Measurements from ENCODE around the gene LTBP1. TPM values are rescaled to one million over a fixed set of nuclear protein-coding genes. Genes with fewer than 3 reads are reported as not detected.
"Not testable (repeated sequence)": the region's sequence is repeated elsewhere in the genome, so short reads cannot be mapped to it uniquely, and the experiment has no call there.

Gene LTBP1
- total RNA-seq, 1 experiment from 2014 or later = 11.8 TPM

- Histone ChIP-seq H3K4me2 (ENCODE audit: low read depth, low read length, poor library complexity, severe bottlenecking) (no peak overlapping the region), H3K4me3 (ENCODE audit: low read length) (no peak overlapping the region), H3K36me3 (ENCODE audit: insufficient read depth, low read length) (no peaks in the 10 kb centered on the region), H4K20me1 (ENCODE audit: insufficient read depth, low read depth, low read length) (no peaks in the 10 kb centered on the region), H3K79me2 (ENCODE audit: low read length) (no peaks in the 10 kb centered on the region), H3K27me3 (ENCODE audit: low read length) (no peaks in the 10 kb centered on the region), H3K9me2 (replicated peaks; ENCODE audit: insufficient read depth, low read length) (no peaks in the 10 kb centered on the region), H3K9ac (ENCODE audit: low read length) (no peak overlapping the region), H3K4me1 (ENCODE audit: low read length) (no peaks in the 10 kb centered on the region), H3K27ac (ENCODE audit: low read length) (no peak overlapping the region), H2AFZ (ENCODE audit: low read length) (no peak overlapping the region), H3K9me3 (ENCODE audit: low read length) (no peaks in the 10 kb centered on the region)
- no peak for DNase-seq
These were observed 418.7 kb downstream of the LTBP1 start for GRCh38 chr2:33365264-33365970.

GRCh38 chr2:33366473-33366872, 419.7 kb downstream of the LTBP1 start:
- Histone ChIP-seq H3K27me3 (ENCODE audit: low read length) (no peaks in the 10 kb centered on the region), H3K9me3 (ENCODE audit: low read length) (no peaks in the 10 kb centered on the region), H3K4me3 (ENCODE audit: low read length) (no peak overlapping the region), H3K9me2 (replicated peaks; ENCODE audit: insufficient read depth, low read length) (no peaks in the 10 kb centered on the region), H3K4me1 (ENCODE audit: low read length) (no peaks in the 10 kb centered on the region), H3K27ac (ENCODE audit: low read length) (no peak overlapping the region), H2AFZ (ENCODE audit: low read length) (no peak overlapping the region), H3K4me2 (ENCODE audit: low read depth, low read length, poor library complexity, severe bottlenecking) (no peak overlapping the region), H3K9ac (ENCODE audit: low read length) (no peak overlapping the region), H3K79me2 (ENCODE audit: low read length) (no peaks in the 10 kb centered on the region), H4K20me1 (ENCODE audit: insufficient read depth, low read depth, low read length) (no peaks in the 10 kb centered on the region), H3K36me3 (ENCODE audit: insufficient read depth, low read length) (no peaks in the 10 kb centered on the region)
- DNase-seq = no peak

- not testable (repeated sequence) for H3K4me3 ChIP-seq (ENCODE audit: low read length); DNase-seq; H3K27me3 ChIP-seq (ENCODE audit: low read length); H2AFZ ChIP-seq (ENCODE audit: low read length); H3K4me1 ChIP-seq (ENCODE audit: low read length); H3K9me2 ChIP-seq (replicated peaks; ENCODE audit: insufficient read depth, low read length); H3K9ac ChIP-seq (ENCODE audit: low read length); H3K4me2 ChIP-seq (ENCODE audit: low read depth, low read length, poor library complexity, severe bottlenecking); H4K20me1 ChIP-seq (ENCODE audit: insufficient read depth, low read depth, low read length); H3K36me3 ChIP-seq (ENCODE audit: insufficient read depth, low read length); H3K9me3 ChIP-seq (ENCODE audit: low read length); H3K27ac ChIP-seq (ENCODE audit: low read length); H3K79me2 ChIP-seq (ENCODE audit: low read length)
These were observed 421.8 kb downstream of the LTBP1 start for GRCh38 chr2:33368524-33368923.

- Histone ChIP-seq H3K36me3 (ENCODE audit: insufficient read depth, low read length) (no peaks in the 10 kb centered on the region), H3K4me3 (ENCODE audit: low read length) (no peak overlapping the region), H3K9me3 (ENCODE audit: low read length) (no peaks in the 10 kb centered on the region), H3K27ac (ENCODE audit: low read length) (no peak overlapping the region), H3K9ac (ENCODE audit: low read length) (no peak overlapping the region), H2AFZ (ENCODE audit: low read length) (no peak overlapping the region), H3K27me3 (ENCODE audit: low read length) (no peaks in the 10 kb centered on the region), H3K9me2 (replicated peaks; ENCODE audit: insufficient read depth, low read length) (no peaks in the 10 kb centered on the region), H3K4me1 (ENCODE audit: low read length) (no peaks in the 10 kb centered on the region), H3K79me2 (ENCODE audit: low read length) (no peaks in the 10 kb centered on the region), H4K20me1 (ENCODE audit: insufficient read depth, low read depth, low read length) (no peaks in the 10 kb centered on the region), H3K4me2 (ENCODE audit: low read depth, low read length, poor library complexity, severe bottlenecking) (no peak overlapping the region)
- DNase-seq = no peak
These were observed 422.4 kb downstream of the LTBP1 start for GRCh38 chr2:33369191-33369590.

- H3K27ac ChIP-seq (ENCODE audit: low read length) = no peak overlapping the region
- H3K9ac ChIP-seq (ENCODE audit: low read length) = no peak overlapping the region
- no peaks in the 10 kb centered on the region for H3K9me3 ChIP-seq (ENCODE audit: low read length)
- no peak overlapping the region for H3K4me3 ChIP-seq (ENCODE audit: low read length)
- H4K20me1 ChIP-seq (ENCODE audit: insufficient read depth, low read depth, low read length) = no peaks in the 10 kb centered on the region
- H2AFZ ChIP-seq (ENCODE audit: low read length) = no peak overlapping the region
- no peaks in the 10 kb centered on the region for H3K79me2 ChIP-seq (ENCODE audit: low read length)
- no peaks in the 10 kb centered on the region for H3K27me3 ChIP-seq (ENCODE audit: low read length)
- H3K36me3 ChIP-seq (ENCODE audit: insufficient read depth, low read length) = no peaks in the 10 kb centered on the region
- H3K4me1 ChIP-seq (ENCODE audit: low read length) = no peaks in the 10 kb centered on the region
- no peak for DNase-seq
- no peak overlapping the region for H3K4me2 ChIP-seq (ENCODE audit: low read depth, low read length, poor library complexity, severe bottlenecking)
- H3K9me2 ChIP-seq (replicated peaks; ENCODE audit: insufficient read depth, low read length) = no peaks in the 10 kb centered on the region
These were observed 424.0 kb downstream of the LTBP1 start for GRCh38 chr2:33370636-33371265.

GRCh38 chr2:33371304-33372090, 424.7 kb downstream of the LTBP1 start:
- Histone ChIP-seq H3K27me3 (ENCODE audit: low read length) (no peaks in the 10 kb centered on the region), H3K36me3 (ENCODE audit: insufficient read depth, low read length) (no peaks in the 10 kb centered on the region), H3K9me3 (ENCODE audit: low read length) (no peaks in the 10 kb centered on the region), H3K79me2 (ENCODE audit: low read length) (no peaks in the 10 kb centered on the region), H3K4me2 (ENCODE audit: low read depth, low read length, poor library complexity, severe bottlenecking) (no peak overlapping the region), H3K9ac (ENCODE audit: low read length) (no peak overlapping the region), H3K4me1 (ENCODE audit: low read length) (no peaks in the 10 kb centered on the region), H3K9me2 (replicated peaks; ENCODE audit: insufficient read depth, low read length) (no peaks in the 10 kb centered on the region), H4K20me1 (ENCODE audit: insufficient read depth, low read depth, low read length) (no peaks in the 10 kb centered on the region), H3K27ac (ENCODE audit: low read length) (no peak overlapping the region), H3K4me3 (ENCODE audit: low read length) (no peak overlapping the region), H2AFZ (ENCODE audit: low read length) (no peak overlapping the region)
- DNase-seq = no peak

- H3K27me3 ChIP-seq (ENCODE audit: low read length) = no peaks in the 10 kb centered on the region
- H3K9me3 ChIP-seq (ENCODE audit: low read length) = no peaks in the 10 kb centered on the region
- H3K9me2 ChIP-seq (replicated peaks; ENCODE audit: insufficient read depth, low read length) = no peaks in the 10 kb centered on the region
- H3K4me2 ChIP-seq (ENCODE audit: low read depth, low read length, poor library complexity, severe bottlenecking) = no peak overlapping the region
- no peak overlapping the region for H3K27ac ChIP-seq (ENCODE audit: low read length)
- H3K9ac ChIP-seq (ENCODE audit: low read length) = no peak overlapping the region
- H2AFZ ChIP-seq (ENCODE audit: low read length) = no peak overlapping the region
- H4K20me1 ChIP-seq (ENCODE audit: insufficient read depth, low read depth, low read length) = no peaks in the 10 kb centered on the region
- no peaks in the 10 kb centered on the region for H3K79me2 ChIP-seq (ENCODE audit: low read length)
- H3K4me3 ChIP-seq (ENCODE audit: low read length) = no peak overlapping the region
- H3K36me3 ChIP-seq (ENCODE audit: insufficient read depth, low read length) = no peaks in the 10 kb centered on the region
- no peaks in the 10 kb centered on the region for H3K4me1 ChIP-seq (ENCODE audit: low read length)
- DNase-seq = peak; percentile 79
These were observed 426.3 kb downstream of the LTBP1 start for GRCh38 chr2:33372940-33373553.

- Histone ChIP-seq H3K4me1 (ENCODE audit: low read length) (no peaks in the 10 kb centered on the region), H3K27ac (ENCODE audit: low read length) (no peak overlapping the region), H4K20me1 (ENCODE audit: insufficient read depth, low read depth, low read length) (no peaks in the 10 kb centered on the region), H3K27me3 (ENCODE audit: low read length) (no peaks in the 10 kb centered on the region), H3K9me3 (ENCODE audit: low read length) (no peaks in the 10 kb centered on the region), H3K79me2 (ENCODE audit: low read length) (no peaks in the 10 kb centered on the region), H3K36me3 (ENCODE audit: insufficient read depth, low read length) (no peaks in the 10 kb centered on the region), H3K9ac (ENCODE audit: low read length) (no peak overlapping the region), H2AFZ (ENCODE audit: low read length) (no peak overlapping the region), H3K9me2 (replicated peaks; ENCODE audit: insufficient read depth, low read length) (no peaks in the 10 kb centered on the region), H3K4me2 (ENCODE audit: low read depth, low read length, poor library complexity, severe bottlenecking) (no peak overlapping the region), H3K4me3 (ENCODE audit: low read length) (no peak overlapping the region)
- no peak for DNase-seq
These were observed 427.2 kb downstream of the LTBP1 start for GRCh38 chr2:33373986-33374385.
